ENCODE results near the gene AUTS2. TPM values are rescaled to one million over a fixed set of nuclear protein-coding genes. Genes with fewer than 3 reads are reported as not detected.
A peak's percentile ranks its signal among the peaks of the same experiment; 100 is the strongest.

The AUTS2 gene
- total RNA-seq, 2 donors from 2014 or later, result 8.6 TPM

DNA sequence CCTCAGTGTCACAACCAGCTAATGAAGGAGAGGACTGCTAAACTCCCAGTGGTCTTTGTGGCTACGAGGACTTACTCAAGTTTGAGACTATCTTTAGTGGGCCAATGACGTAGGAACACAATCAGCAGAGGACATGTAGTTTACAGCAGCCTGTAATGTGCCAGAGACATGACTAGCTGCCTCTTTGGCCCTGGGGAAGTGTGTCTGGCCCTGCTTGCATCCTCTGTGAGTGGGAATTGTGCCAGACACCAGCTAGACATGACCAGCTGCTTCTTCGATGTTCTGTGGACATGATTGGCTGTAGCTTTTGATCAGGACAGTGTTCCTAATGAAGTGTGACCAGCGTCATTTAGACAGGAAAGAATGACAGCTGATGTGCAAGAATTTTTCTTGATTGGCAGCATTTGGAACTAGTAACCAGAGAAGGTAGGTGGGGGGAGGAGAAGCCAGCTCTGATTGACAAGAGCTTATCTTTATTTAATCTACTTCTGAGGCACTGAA is 141.7 kb downstream of the AUTS2 start:
- H3K4me1 ChIP-seq, result peaks cover 0 to 22% of the 10 kb centered on the region in 2 donors
- TF ChIP-seq, protein P1, sequence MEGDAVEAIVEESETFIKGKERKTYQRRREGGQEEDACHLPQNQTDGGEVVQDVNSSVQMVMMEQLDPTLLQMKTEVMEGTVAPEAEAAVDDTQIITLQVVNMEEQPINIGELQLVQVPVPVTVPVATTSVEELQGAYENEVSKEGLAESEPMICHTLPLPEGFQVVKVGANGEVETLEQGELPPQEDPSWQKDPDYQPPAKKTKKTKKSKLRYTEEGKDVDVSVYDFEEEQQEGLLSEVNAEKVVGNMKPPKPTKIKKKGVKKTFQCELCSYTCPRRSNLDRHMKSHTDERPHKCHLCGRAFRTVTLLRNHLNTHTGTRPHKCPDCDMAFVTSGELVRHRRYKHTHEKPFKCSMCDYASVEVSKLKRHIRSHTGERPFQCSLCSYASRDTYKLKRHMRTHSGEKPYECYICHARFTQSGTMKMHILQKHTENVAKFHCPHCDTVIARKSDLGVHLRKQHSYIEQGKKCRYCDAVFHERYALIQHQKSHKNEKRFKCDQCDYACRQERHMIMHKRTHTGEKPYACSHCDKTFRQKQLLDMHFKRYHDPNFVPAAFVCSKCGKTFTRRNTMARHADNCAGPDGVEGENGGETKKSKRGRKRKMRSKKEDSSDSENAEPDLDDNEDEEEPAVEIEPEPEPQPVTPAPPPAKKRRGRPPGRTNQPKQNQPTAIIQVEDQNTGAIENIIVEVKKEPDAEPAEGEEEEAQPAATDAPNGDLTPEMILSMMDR (IDR thresholded peaks at IDR 0.05), result no peak
- H3K27me3 ChIP-seq, result no peaks in the 10 kb centered on the region
- peak; percentile 74 for DNase-seq (ENCODE audit: low spot score)
- H3K4me3 ChIP-seq, result no peak overlapping the region
- H3K9me3 ChIP-seq, result no peaks in the 10 kb centered on the region
- peak overlapping the region in 1 of 2 donors; percentile 23 for H3K27ac ChIP-seq
- no peaks in the 10 kb centered on the region for H3K36me3 ChIP-seq

DNA sequence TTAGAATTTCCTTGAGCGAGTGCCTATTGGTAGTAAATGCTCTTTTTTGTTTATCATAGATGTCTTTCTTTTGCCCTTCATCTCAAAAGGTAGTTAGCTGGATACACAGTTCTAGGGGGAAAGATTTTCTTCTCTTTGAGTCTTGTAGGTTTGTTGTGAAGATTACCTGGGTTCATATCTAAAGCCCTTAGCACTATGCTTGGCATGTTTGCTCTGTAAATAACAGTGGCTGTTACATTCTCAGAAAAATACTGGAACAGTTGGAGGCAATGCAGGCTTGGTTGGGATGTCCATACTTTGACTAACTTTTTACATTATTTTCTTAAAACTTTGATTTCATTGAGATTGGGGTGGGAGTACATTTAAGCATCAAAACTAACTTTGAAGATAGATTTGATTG is 144.0 kb downstream of the AUTS2 start:
- Histone ChIP-seq H3K9me3 (no peaks in the 10 kb centered on the region), H3K36me3 (no peaks in the 10 kb centered on the region), H3K4me3 (no peak overlapping the region), H3K27me3 (no peaks in the 10 kb centered on the region), H3K4me1 (peaks cover 0 to 22% of the 10 kb centered on the region in 2 donors), H3K27ac (no peak overlapping the region)
- TF ChIP-seq, protein P1 (IDR thresholded peaks at IDR 0.05), result no peak
- no peak for DNase-seq (ENCODE audit: low spot score)

DNA sequence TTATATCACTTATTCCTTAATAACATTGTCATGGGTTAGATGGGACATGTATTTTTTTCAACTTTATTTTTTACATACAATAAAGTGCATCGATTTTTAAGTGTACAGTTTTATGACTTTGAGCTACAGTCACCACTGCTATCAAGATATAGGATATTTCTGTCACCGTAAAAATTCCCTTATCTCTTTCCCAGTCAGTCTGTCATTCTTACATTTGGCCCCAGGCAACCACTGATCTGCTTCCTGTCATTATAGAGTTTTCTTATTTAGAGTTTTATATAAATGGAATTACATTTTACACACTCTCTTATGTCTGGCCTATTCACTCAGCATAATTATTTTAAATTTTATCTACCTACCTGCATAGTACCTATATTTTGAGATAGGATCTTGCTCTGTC is 145.2 kb downstream of the AUTS2 start:
- Histone ChIP-seq H3K9me3 (no peaks in the 10 kb centered on the region), H3K4me1 (peaks cover 0 to 19% of the 10 kb centered on the region in 2 donors), H3K27me3 (no peaks in the 10 kb centered on the region), H3K27ac (no peak overlapping the region), H3K36me3 (no peaks in the 10 kb centered on the region), H3K4me3 (no peak overlapping the region)
- no peak for DNase-seq (ENCODE audit: low spot score)
- TF ChIP-seq, protein P1 (IDR thresholded peaks at IDR 0.05), result no peak

DNA sequence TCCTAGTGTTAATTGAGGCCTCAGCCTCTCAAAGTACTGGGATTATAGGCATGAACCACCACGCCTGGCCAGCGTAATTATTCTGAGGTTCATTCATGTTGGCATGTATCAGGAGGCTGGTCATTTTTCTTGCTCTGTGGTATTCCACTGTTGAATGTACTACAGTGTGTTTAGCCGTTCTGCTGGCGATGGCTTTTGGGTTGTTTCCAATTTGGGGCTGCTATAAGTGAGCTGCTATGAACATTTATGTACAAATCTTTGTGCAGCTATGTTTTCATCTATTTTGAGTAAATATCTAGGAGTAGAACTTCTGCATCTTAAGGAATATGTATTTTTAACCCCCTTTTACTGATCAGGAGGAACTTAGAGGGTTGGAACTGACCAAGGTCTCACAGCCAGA is 145.8 kb downstream of the AUTS2 start:
- TF ChIP-seq, protein P1 (IDR thresholded peaks at IDR 0.05), result no peak
- no peak for DNase-seq (ENCODE audit: low spot score)
- Histone ChIP-seq H3K9me3 (no peaks in the 10 kb centered on the region), H3K4me3 (no peak overlapping the region), H3K36me3 (no peaks in the 10 kb centered on the region), H3K27ac (no peak overlapping the region), H3K4me1 (peaks cover 0 to 13% of the 10 kb centered on the region in 2 donors), H3K27me3 (no peaks in the 10 kb centered on the region)

DNA sequence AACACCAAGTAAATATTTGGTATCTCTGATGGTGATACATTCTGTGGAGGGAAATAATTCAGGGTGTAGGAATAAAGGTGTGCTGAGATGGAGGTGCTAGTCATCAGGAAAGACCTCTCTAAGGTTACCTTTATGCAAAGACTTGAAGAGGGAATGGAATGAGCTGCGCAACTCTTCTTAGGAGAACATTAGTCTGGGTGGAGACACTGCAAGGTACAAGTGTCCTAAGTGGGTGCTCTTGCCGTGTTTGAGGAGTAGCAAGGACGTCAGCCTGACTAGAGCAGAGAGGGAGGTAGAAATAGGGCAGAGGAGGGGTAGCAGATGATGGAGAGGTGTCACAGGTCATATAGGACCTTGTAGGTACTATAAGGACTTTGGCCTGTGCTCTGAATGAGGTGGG is 148.1 kb downstream of the AUTS2 start:
- no peak for DNase-seq (ENCODE audit: low spot score)
- no peaks in the 10 kb centered on the region for H3K36me3 ChIP-seq
- TF ChIP-seq, protein P1 (IDR thresholded peaks at IDR 0.05), result no peak
- no peaks in the 10 kb centered on the region for H3K4me1 ChIP-seq
- no peaks in the 10 kb centered on the region for H3K27me3 ChIP-seq
- H3K9me3 ChIP-seq, result no peaks in the 10 kb centered on the region
- H3K4me3 ChIP-seq, result no peak overlapping the region
- H3K27ac ChIP-seq, result no peak overlapping the region

DNA sequence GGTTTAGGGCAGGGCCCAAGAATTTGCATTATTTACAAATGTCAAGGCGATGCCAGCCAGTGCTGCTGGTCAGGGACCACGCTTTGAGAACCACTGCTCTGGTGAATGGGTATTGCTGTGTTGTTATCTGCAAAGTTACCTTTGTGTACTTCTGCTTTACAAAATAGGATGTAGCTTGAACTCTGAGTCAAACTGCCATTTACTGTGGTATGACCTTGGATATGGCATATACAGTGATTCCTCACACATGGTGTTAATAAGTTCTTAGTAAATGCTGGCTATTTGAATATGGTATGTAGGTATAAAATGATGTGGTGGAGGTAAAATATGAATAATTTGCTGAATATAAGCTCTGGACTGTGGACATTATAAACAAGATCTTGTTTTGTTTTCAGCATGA is 148.9 kb downstream of the AUTS2 start:
- Histone ChIP-seq H3K27me3 (no peaks in the 10 kb centered on the region), H3K27ac (no peak overlapping the region), H3K4me3 (no peak overlapping the region), H3K36me3 (no peaks in the 10 kb centered on the region), H3K4me1 (no peaks in the 10 kb centered on the region), H3K9me3 (no peaks in the 10 kb centered on the region)
- TF ChIP-seq, protein P1 (IDR thresholded peaks at IDR 0.05), result no peak
- no peak for DNase-seq (ENCODE audit: low spot score)

Data from right atrium auricular region (tissue), 2 donors.